Cardiac ventricle fibroblast (primary cell): ENCODE data around the gene ATF7IP2. TPM values are rescaled to one million over a fixed set of nuclear protein-coding genes. Genes with fewer than 3 reads are reported as not detected.

Experiments
- total RNA-seq: library from RNA; depleted of rRNA; stranded (reverse); fragments of >200 nt; gene quantifications from 2 replicates; pipeline ENCODE4 v1.2.3, GENCODE V29; 2015

Gene ATF7IP2
- 1.4 and 1.5 TPM in 2 replicates for total RNA-seq

GRCh38 chr16:10385725-10386516 is at the start of gene ATF7IP2:
TSS of gene ATF7IP2 (plus strand) at chr16:10386061. CDS start at chr16:10430621, 44,560 bp downstream.

Other genes with a start within 250 kb of the ATF7IP2 start
- gene GRIN2A, start 203.6 kb upstream of the ATF7IP2 start, total RNA-seq, result not detected in 2 replicates
- 12.9 and 13.4 TPM in 2 replicates for gene EMP2, start 194.5 kb downstream of the ATF7IP2 start, total RNA-seq